WTC11 (cell line): ENCODE data around the gene KCNQ2. TPM values are rescaled to one million over a fixed set of nuclear protein-coding genes. Genes with fewer than 3 reads are reported as not detected.

Experiments used
- ATAC-seq: fragments of 200-7000 bp; cut with Tn5 transposase; 2 replicates; pipeline ENCODE4 v1.10.0; 2021; ENCODE audit warnings: mild to moderate bottlenecking, moderate library complexity
- CTCF ChIA-PET: fragments of 300-600 bp; sonication (Branson Sonifier 250); formaldehyde crosslinking; loops from one replicate; lab custom pipeline; 2021; ENCODE audit warnings: antibody characterized with exemption; lab: Charles Lee
- POLR2A ChIA-PET: fragments of 350-600 bp; sonication (Branson Sonifier 250); formaldehyde crosslinking; loops from one replicate; lab custom pipeline; 2021; ENCODE audit warnings: antibody characterized with exemption; lab: Charles Lee
- DNase-seq: peaks from one replicate; pipeline ENCODE4 v3.0.0; 2021; ENCODE audit warnings: low spot score
- H3K27ac Mint-ChIP-seq: 2 replicates; pipeline ENCODE4 v1.8.0; 2021; ENCODE audit warnings: mixed read lengths
- H3K27me3 Mint-ChIP-seq: 2 replicates; pipeline ENCODE4 v1.8.0; 2021; ENCODE audit warnings: low read depth, mild to moderate bottlenecking, moderate library complexity, mixed read lengths
- H3K36me3 Mint-ChIP-seq: 2 replicates; pipeline ENCODE4 v1.8.0; 2021; ENCODE audit warnings: mixed read lengths
- H3K4me1 Mint-ChIP-seq: 2 replicates; pipeline ENCODE4 v1.8.0; 2022; ENCODE audit warnings: mixed read lengths
- H3K4me3 Mint-ChIP-seq: 2 replicates; pipeline ENCODE4 v1.8.0; 2021; ENCODE audit warnings: mild to moderate bottlenecking, moderate library complexity, mixed read lengths
- H3K9me3 Mint-ChIP-seq: 2 replicates; pipeline ENCODE4 v1.8.0; 2021; ENCODE audit warnings: mixed read lengths
- ATF1 ChIP-seq: sonication (generic); formaldehyde crosslinking; IDR thresholded peaks from 2 replicates; pipeline ENCODE4 v1.8.1; 2023; ENCODE audit warnings: mild to moderate bottlenecking, moderate library complexity, missing genetic modification reagents
- CREM ChIP-seq: sonication (generic); formaldehyde crosslinking; IDR thresholded peaks from 2 replicates; pipeline ENCODE4 v1.8.1; 2022; ENCODE audit warnings: mild to moderate bottlenecking, missing genetic modification reagents, moderate library complexity
- E2F1 ChIP-seq: sonication (generic); formaldehyde crosslinking; IDR thresholded peaks from 2 replicates; pipeline ENCODE4 v1.8.0; 2022; ENCODE audit warnings: mild to moderate bottlenecking, missing genetic modification reagents
- ELF4 ChIP-seq: sonication (generic); formaldehyde crosslinking; IDR thresholded peaks from 2 replicates; pipeline ENCODE4 v1.8.1; 2022; ENCODE audit warnings: low read depth, mild to moderate bottlenecking, moderate library complexity, missing genetic modification reagents
- FOXP4 ChIP-seq: sonication (generic); formaldehyde crosslinking; IDR thresholded peaks from 2 replicates; pipeline ENCODE4 v1.8.0; 2022; ENCODE audit warnings: mild to moderate bottlenecking, missing genetic modification reagents
- GRHL2 ChIP-seq: fragments of 250-450 bp; sonication (Bioruptor Pico); IDR thresholded peaks from 2 replicates; pipeline ENCODE4 v1.8.0; 2022; ENCODE audit warnings: mild to moderate bottlenecking, moderate library complexity; ENCODE audit not compliant: insufficient replicate concordance, severe bottlenecking
- GTF2I ChIP-seq: fragments of 250-450 bp; sonication (Bioruptor Pico); conservative IDR thresholded peaks from 2 replicates; pipeline ENCODE4 v1.4.0; 2021; ENCODE audit warnings: mild to moderate bottlenecking
- HMGA2 ChIP-seq: fragments of 250-450 bp; sonication (Bioruptor Pico); IDR thresholded peaks from 2 replicates; pipeline ENCODE4 v1.4.0; 2021; ENCODE audit warnings: mild to moderate bottlenecking, moderate library complexity
- IRF1 ChIP-seq: sonication (generic); formaldehyde crosslinking; IDR thresholded peaks from 2 replicates; pipeline ENCODE4 v1.8.0; 2023; ENCODE audit warnings: missing genetic modification reagents
- MAX ChIP-seq: sonication (generic); formaldehyde crosslinking; IDR thresholded peaks from 2 replicates; pipeline ENCODE4 v1.8.0; 2022; ENCODE audit warnings: mild to moderate bottlenecking, missing genetic modification reagents
- MXD4 ChIP-seq: fragments of 250-450 bp; sonication (Bioruptor Pico); IDR thresholded peaks from 2 replicates; pipeline ENCODE4 v1.8.0; 2021; ENCODE audit warnings: mild to moderate bottlenecking, moderate library complexity, borderline replicate concordance
- NFE2L1 ChIP-seq: sonication (generic); formaldehyde crosslinking; IDR thresholded peaks from 2 replicates; pipeline ENCODE4 v1.8.1; 2023; ENCODE audit warnings: missing genetic modification reagents
- NR1H2 ChIP-seq: sonication (generic); formaldehyde crosslinking; IDR thresholded peaks from 2 replicates; pipeline ENCODE4 v1.9.0; 2021; ENCODE audit warnings: mild to moderate bottlenecking, moderate library complexity, missing genetic modification reagents
- NR3C1 ChIP-seq: sonication (generic); formaldehyde crosslinking; conservative IDR thresholded peaks from 2 replicates; pipeline ENCODE4 v1.8.1; 2023; ENCODE audit warnings: low read depth, mild to moderate bottlenecking, missing genetic modification reagents
- SMAD4 ChIP-seq: sonication (generic); formaldehyde crosslinking; IDR thresholded peaks from 2 replicates; pipeline ENCODE4 v1.8.0; 2022; ENCODE audit warnings: mild to moderate bottlenecking, missing genetic modification reagents
- SP1 ChIP-seq: sonication (generic); formaldehyde crosslinking; conservative IDR thresholded peaks from 2 replicates; pipeline ENCODE4 v1.8.1; 2022; ENCODE audit warnings: missing genetic modification reagents
- TEAD1 ChIP-seq: sonication (generic); formaldehyde crosslinking; IDR thresholded peaks from 2 replicates; pipeline ENCODE4 v1.8.0; 2022; ENCODE audit warnings: mild to moderate bottlenecking, missing genetic modification reagents
- ZNF219 ChIP-seq: sonication (generic); formaldehyde crosslinking; IDR thresholded peaks from 2 replicates; pipeline ENCODE4 v1.8.0; 2023; ENCODE audit warnings: missing genetic modification reagents, mild to moderate bottlenecking, borderline replicate concordance
- ZNF425 ChIP-seq: fragments of 250-450 bp; sonication (Bioruptor Pico); conservative IDR thresholded peaks from 2 replicates; pipeline ENCODE4 v1.9.0; 2021; ENCODE audit warnings: mild to moderate bottlenecking
- ZNF512 ChIP-seq: sonication (generic); formaldehyde crosslinking; IDR thresholded peaks from 2 replicates; pipeline ENCODE4 v1.8.1; 2022; ENCODE audit warnings: missing genetic modification reagents, borderline replicate concordance
- total RNA-seq: library from RNA; stranded (reverse); gene quantifications from 3 replicates; pipeline ENCODE4 v1.2.3, GENCODE V29; 2021

The KCNQ2 gene
- total RNA-seq, 1 experiment from 2014 or later = 99.8 TPM

- TF ChIP-seq ZNF425 (no peak), HMGA2 (no peak), ATF1 (CRISPR knock-in tag) (no peak), NR1H2 (CRISPR knock-in tag) (no peak)
Measured at GRCh38 chr20:63468421-63468820, 4.0 kb downstream of the KCNQ2 start (continued).

- Mint-ChIP-seq H3K9me3 (no peaks in the 10 kb centered on the region), H3K36me3 (no peaks in the 10 kb centered on the region), H3K27ac (peak overlapping the region; percentile 90), H3K4me3 (no peak overlapping the region), H3K4me1 (peaks cover 33% of the 10 kb centered on the region), H3K27me3 (no peaks in the 10 kb centered on the region)
- ChIA-PET POLR2A (no interaction called here), CTCF (interaction anchor here (0.9 to 2.4 kb wide), 4 partner anchors 15 to 86 kb away, joined by 3 to 5 read pairs (median 4); no protein-coding TSS in a partner anchor)
- TF ChIP-seq ELF4 (CRISPR knock-in tag) (no peak), SP1 (CRISPR knock-in tag) (no peak), MAX (no peak), FOXP4 (CRISPR knock-in tag) (no peak), GTF2I (no peak), TEAD1 (CRISPR knock-in tag) (no peak), SMAD4 (CRISPR knock-in tag) (no peak), ZNF425 (no peak), ZNF219 (CRISPR knock-in tag) (no peak)
- DNase-seq (no peak), ATAC-seq (no peak)
Measured at GRCh38 chr20:63467294-63468083, 5.0 kb downstream of the KCNQ2 start.

- no peak for DNase-seq
- POLR2A ChIA-PET = no interaction called here
- CTCF ChIA-PET = interaction anchor here (0.9 to 1.3 kb wide), 3 partner anchors 14 to 25 kb away, joined by 3 to 5 read pairs (median 3); no protein-coding TSS in a partner anchor
Measured at GRCh38 chr20:63466861-63467260, 5.6 kb downstream of the KCNQ2 start.

More at GRCh38 chr20:63466861-63467260, 5.6 kb downstream of the KCNQ2 start:
- Mint-ChIP-seq H3K9me3 (no peaks in the 10 kb centered on the region), H3K27me3 (no peaks in the 10 kb centered on the region), H3K4me1 (peaks cover 33% of the 10 kb centered on the region), H3K36me3 (no peaks in the 10 kb centered on the region), H3K27ac (peak overlapping the region; percentile 90), H3K4me3 (no peak overlapping the region)
- ATAC-seq = no peak
- TF ChIP-seq IRF1 (CRISPR knock-in tag) = no peak
- TF ChIP-seq MXD4 (CRISPR knock-in tag) = no peak
- TF ChIP-seq FOXP4 (CRISPR knock-in tag) = no peak
- TF ChIP-seq ELF4 (CRISPR knock-in tag) = no peak
- no peak for TF ChIP-seq NFE2L1 (CRISPR knock-in tag)
- TF ChIP-seq CREM (CRISPR knock-in tag) = no peak
- no peak for TF ChIP-seq GRHL2 (CRISPR knock-in tag)
- TF ChIP-seq E2F1 (CRISPR knock-in tag) = no peak
- TF ChIP-seq ZNF512 (CRISPR knock-in tag) = no peak
- no peak for TF ChIP-seq NR3C1 (CRISPR knock-in tag)
